Stimulated activated CD4-positive, alpha-beta T cell treated with anti-CD3 and anti-CD28 coated beads, TNF-alpha, amount 100 ng/mL, for 1 hour (primary cell): ENCODE data around the gene CROCC2.

Experiments
- DNase-seq, 3 donors: peaks; one replicate each; pipeline ENCODE4 v3.0.0-alpha.2; 2020; ENCODE audit warnings: low read depth in 3 of 3, low spot score in 1 of 3

CROCC2 gene

GRCh38 chr2:240985881-240986786 lies 80.0 kb downstream of the CROCC2 start:
- DNase-seq, result no peak

- no peak for DNase-seq
Observed at GRCh38 chr2:240986787-240987411, 80.8 kb downstream of the CROCC2 start.

GRCh38 chr2:240987588-240987987 lies 81.5 kb downstream of the CROCC2 start:
- no peak for DNase-seq

GRCh38 chr2:240988146-240988545 lies 82.0 kb downstream of the CROCC2 start:
- DNase-seq, result no peak

GRCh38 chr2:240988571-240989271 lies 82.6 kb downstream of the CROCC2 start:
- no peak for DNase-seq

GRCh38 chr2:240989451-240990265 lies 83.5 kb downstream of the CROCC2 start:
- no peak for DNase-seq

- no peak for DNase-seq
Observed at GRCh38 chr2:240990266-240990529, 84.1 kb downstream of the CROCC2 start.

- no peak for DNase-seq
Observed at GRCh38 chr2:240990726-240991377, 84.7 kb downstream of the CROCC2 start.

GRCh38 chr2:240991378-240992263 lies 85.5 kb downstream of the CROCC2 start:
- DNase-seq, result no peak

- DNase-seq, result no peak
Observed at GRCh38 chr2:240992572-240993291, 86.6 kb downstream of the CROCC2 start.

GRCh38 chr2:240993446-240994170 lies 87.5 kb downstream of the CROCC2 start:
- DNase-seq, result no peak

GRCh38 chr2:240994171-240994896 lies 88.2 kb downstream of the CROCC2 start:
- DNase-seq, result no peak

GRCh38 chr2:240995041-240996021 lies 89.2 kb downstream of the CROCC2 start:
- DNase-seq, result no peak

- DNase-seq, result no peak
Observed at GRCh38 chr2:240996161-240996833, 90.2 kb downstream of the CROCC2 start.

- DNase-seq, result no peak
Observed at GRCh38 chr2:240996834-240997140, 90.7 kb downstream of the CROCC2 start.

GRCh38 chr2:240997141-240997855 lies 91.2 kb downstream of the CROCC2 start:
- DNase-seq, result no peak
